ENCODE data around the gene SC5D.

GRCh38 chr11:121327553-121327952 is 35.0 kb downstream of the SC5D start:
- TF ChIP-seq GATA2 (IDR thresholded peaks at IDR 0.05; ENCODE audit: low read depth, low read length) (no peak), GATA3 (IDR thresholded peaks at IDR 0.05; ENCODE audit: low read depth, low read length) (no peak)
